Lower lobe of right lung (tissue), 2 donors: Measurements from ENCODE around the gene TSSK2. TPM values are rescaled to one million over a fixed set of nuclear protein-coding genes. Genes with fewer than 3 reads are reported as not detected.

Experiments used
- ATAC-seq, 2 donors: fragments of 200-7000 bp; cut with Tn5 transposase; one replicate each; pipeline ENCODE4 v1.9.1; 2020 to 2022; ENCODE audit warnings: mild to moderate bottlenecking in 2 of 2, moderate library complexity in 2 of 2
- DNase-seq: peaks from one replicate; pipeline ENCODE4 v3.0.0-alpha.2; 2020
- H3K27ac ChIP-seq: fragments of 200-600 bp; one replicate; pipeline ENCODE4 v1.8.0; 2022
- H3K27me3 ChIP-seq: fragments of 200-600 bp; one replicate; pipeline ENCODE4 v1.8.0; 2022; ENCODE audit warnings: low read depth
- H3K36me3 ChIP-seq: fragments of 200-600 bp; one replicate; pipeline ENCODE4 v1.8.0; 2022; ENCODE audit warnings: mild to moderate bottlenecking
- H3K4me1 ChIP-seq: fragments of 200-600 bp; one replicate; pipeline ENCODE4 v1.8.0; 2022
- H3K4me3 ChIP-seq: fragments of 200-600 bp; one replicate; pipeline ENCODE4 v1.8.0; 2022; ENCODE audit warnings: mild to moderate bottlenecking
- H3K9me3 ChIP-seq: fragments of 200-600 bp; one replicate; pipeline ENCODE4 v1.8.0; 2022
- CTCF ChIP-seq: fragments of 200-600 bp; IDR thresholded peaks from one replicate; pipeline ENCODE4 v1.8.0; 2022; ENCODE audit warnings: antibody characterized with exemption, mild to moderate bottlenecking
- intact Hi-C: fragments of 100-400 bp; cut with DNase I; formaldehyde crosslinking; loops from one replicate; pipeline ENCODE4 v1.11.0; 2022
- total RNA-seq: library from RNA; stranded (reverse); fragmentation: NEBNext Ultra II Directional; extraction: Animal tissue kit (Norgen Biotek cat#: 25700); gene quantifications from one replicate; pipeline ENCODE4 v1.2.1, GENCODE V29; 2021
- donor health status: DM: no; HTN: yes; CAD: no; lungs with severe emphysema.

The TSSK2 gene
- total RNA-seq, 1 donor from 2014 or later, result not detected

GRCh38 chr22:19125474-19126308 is 5.4 kb upstream of the TSSK2 start:
- no peak for DNase-seq
- no peaks in the 10 kb centered on the region for H3K36me3 ChIP-seq

DNA sequence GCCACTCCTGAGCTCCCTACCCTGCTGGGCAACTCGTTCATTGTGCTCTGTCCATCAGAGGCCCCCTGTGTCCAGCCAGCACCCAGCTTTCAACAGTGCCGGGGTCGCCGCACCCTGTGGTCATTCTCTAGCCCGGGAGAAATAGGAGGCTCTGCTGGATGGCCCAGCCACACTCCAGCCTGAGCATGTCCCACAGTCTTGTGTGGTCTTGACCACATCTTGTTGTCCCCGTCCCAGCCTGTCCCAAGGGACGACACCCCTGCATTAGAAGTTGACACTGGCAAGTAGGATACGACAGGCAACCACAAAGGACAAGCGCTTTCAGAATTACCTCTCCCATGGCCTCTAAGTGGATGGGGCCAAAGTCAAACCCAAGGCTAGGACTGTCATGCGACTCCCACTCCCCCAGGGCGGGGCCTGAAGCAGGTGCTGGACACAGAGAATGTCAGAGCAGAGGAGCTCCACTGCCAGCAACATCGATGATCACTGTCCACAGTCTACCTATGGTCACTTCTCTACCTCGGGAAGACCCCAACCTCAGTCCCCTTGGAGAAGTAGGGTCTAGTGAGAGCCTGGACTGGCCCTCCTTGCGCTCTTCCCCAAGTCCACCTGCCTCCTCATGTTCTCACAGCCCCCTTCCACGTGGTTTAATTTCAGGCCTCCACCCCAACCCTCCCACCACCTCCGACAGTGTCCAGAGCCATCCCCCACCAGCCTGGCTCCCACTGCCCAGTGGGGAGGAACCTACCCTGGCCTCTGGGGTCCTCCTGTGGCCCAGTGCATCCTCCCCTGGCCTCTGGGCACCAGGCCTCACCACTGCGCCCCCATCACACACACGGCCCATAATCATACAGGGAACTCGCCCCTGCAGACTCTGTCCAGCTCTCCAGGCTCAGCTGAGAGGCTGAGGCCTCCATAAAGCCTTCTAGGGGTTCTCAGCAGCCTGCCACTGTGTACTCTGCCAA is 4.5 kb upstream of the TSSK2 start:
- intact Hi-C loops, result no loop called here
- H3K9me3 ChIP-seq, result no peaks in the 10 kb centered on the region
- DNase-seq, result no peak
- no peak for TF ChIP-seq CTCF
- H3K36me3 ChIP-seq, result no peaks in the 10 kb centered on the region
- H3K4me1 ChIP-seq, result peaks cover 6% of the 10 kb centered on the region
- no peaks in the 10 kb centered on the region for H3K27me3 ChIP-seq
- H3K4me3 ChIP-seq, result no peak overlapping the region
- no peak for ATAC-seq
- no peak overlapping the region for H3K27ac ChIP-seq

More at GRCh38 chr22:19125474-19126308, 5.4 kb upstream of the TSSK2 start:
- no peak for TF ChIP-seq CTCF
- intact Hi-C loops, result no loop called here
- no peaks in the 10 kb centered on the region for H3K9me3 ChIP-seq
- no peak overlapping the region for H3K27ac ChIP-seq
- H3K4me1 ChIP-seq, result peaks cover 12% of the 10 kb centered on the region
- no peak for ATAC-seq
- H3K4me3 ChIP-seq, result no peak overlapping the region
- H3K27me3 ChIP-seq, result no peaks in the 10 kb centered on the region

DNA sequence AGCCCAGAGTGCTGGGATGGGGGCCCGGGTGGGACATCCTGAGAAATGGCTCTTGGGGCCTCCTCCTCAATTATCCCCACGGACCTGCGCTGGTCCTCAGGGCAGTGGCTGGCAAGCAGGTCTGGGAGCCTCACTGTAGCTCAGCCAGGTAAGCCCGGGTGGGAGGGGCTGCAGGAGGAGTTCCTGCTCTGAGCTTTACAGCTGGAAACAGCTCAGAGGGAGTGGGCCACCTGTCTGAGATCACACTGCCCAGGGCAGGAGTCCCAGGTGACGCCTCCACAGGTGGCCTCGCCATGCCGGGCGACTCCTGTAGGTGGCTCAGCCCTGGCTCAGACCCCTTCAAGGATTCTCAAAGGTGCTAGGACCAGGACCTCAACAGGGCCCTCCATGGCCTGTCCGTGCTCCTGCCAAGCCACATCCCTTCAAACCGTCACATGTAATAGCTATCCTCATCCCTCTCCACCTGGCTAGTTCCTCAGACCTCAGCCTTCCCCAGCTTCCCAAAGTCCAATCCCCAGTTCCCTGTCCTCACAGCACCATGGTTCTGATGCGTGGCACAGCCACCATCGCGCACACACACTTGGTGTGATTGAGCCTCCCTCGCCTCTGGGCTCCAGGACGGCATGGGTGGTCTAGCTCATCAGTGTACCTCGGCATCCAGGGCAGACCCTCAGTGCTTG is 3.6 kb upstream of the TSSK2 start:
- no peak for TF ChIP-seq CTCF
- intact Hi-C loops, result no loop called here
- H3K27me3 ChIP-seq, result no peaks in the 10 kb centered on the region
- no peaks in the 10 kb centered on the region for H3K9me3 ChIP-seq
- H3K27ac ChIP-seq, result no peak overlapping the region
- H3K36me3 ChIP-seq, result peaks cover 2% of the 10 kb centered on the region
- no peak overlapping the region for H3K4me3 ChIP-seq
- no peak for DNase-seq
- peaks cover 6% of the 10 kb centered on the region for H3K4me1 ChIP-seq
- no peak for ATAC-seq

- DNase-seq (no peak), ATAC-seq (no peak)
- H3K27ac ChIP-seq, result no peak overlapping the region
- H3K9me3 ChIP-seq, result no peaks in the 10 kb centered on the region
- intact Hi-C loops, result no loop called here
- TF ChIP-seq CTCF, result no peak
- peaks cover 2% of the 10 kb centered on the region for H3K4me1 ChIP-seq
- peaks cover 7% of the 10 kb centered on the region for H3K36me3 ChIP-seq
- H3K27me3 ChIP-seq, result no peaks in the 10 kb centered on the region
- no peak overlapping the region for H3K4me3 ChIP-seq
These were observed 3.1 kb upstream of the TSSK2 start for GRCh38 chr22:19128009-19128401.
